Lower leg skin (tissue), 3 donors: ENCODE data around the gene CLEC2D.

Source experiments
- CTCF ChIP-seq, 3 donors: fragments of 450-650 bp; IDR thresholded peaks; one replicate each; pipeline ENCODE4 v1.5.1; 2016; ENCODE audit warnings: antibody characterized with exemption in 3 of 3, mild to moderate bottlenecking in 3 of 3, moderate library complexity in 2 of 3
- POLR2A ChIP-seq, 2 donors: fragments of 450-650 bp; IDR thresholded peaks; one replicate each; pipeline ENCODE4 v1.6.1; 2016 to 2017; ENCODE audit warnings: antibody characterized with exemption in 2 of 2, mild to moderate bottlenecking in 1 of 2, moderate library complexity in 1 of 2

- TF ChIP-seq POLR2A (IDR thresholded peaks at IDR 0.05) (no peak), CTCF (IDR thresholded peaks at IDR 0.05) (no peak)
These were observed 20.0 kb upstream of the CLEC2D start for GRCh38 chr12:9649532-9649940.
